Neutrophil (primary cell): ENCODE results near the gene PLEK2.

Experiments
- H3K27ac ChIP-seq: fragments of 200-600 bp; sonication (generic); 2 replicates; pipeline ENCODE4 v1.5.1; 2016; ENCODE audit warnings: mild to moderate bottlenecking, moderate library complexity
- H3K27me3 ChIP-seq: fragments of 200-600 bp; sonication (generic); 2 replicates; pipeline ENCODE4 v1.6.0; 2016; ENCODE audit warnings: mild to moderate bottlenecking
- H3K36me3 ChIP-seq: fragments of 200-600 bp; sonication (generic); 2 replicates; pipeline ENCODE4 v1.5.1; 2017
- H3K4me1 ChIP-seq, 2 experiments: fragments of 200-600 bp in 1 of 2; sonication (generic) in 1 of 2; 1 replicate in 1 of 2; 2 replicates in 1 of 2; pipeline versions ENCODE4 v1.5.1 to v1.6.1; 2013 to 2016; ENCODE audit warnings: low read depth in 1 of 2, low read length in 1 of 2, mild to moderate bottlenecking in 1 of 2, moderate library complexity in 1 of 2; ENCODE audit not compliant: control insufficient read depth in 1 of 2, insufficient read depth in 1 of 2
- H3K4me3 ChIP-seq, 2 experiments: fragments of 200-600 bp in 1 of 2; sonication (generic) in 1 of 2; 1 replicate in 1 of 2; 2 replicates in 1 of 2; pipeline ENCODE4 v1.5.1; 2013 to 2016; ENCODE audit warnings: low read depth in 1 of 2, low read length in 1 of 2, mild to moderate bottlenecking in 1 of 2, moderate library complexity in 1 of 2
- H3K9me3 ChIP-seq: fragments of 200-600 bp; sonication (generic); 2 replicates; pipeline ENCODE4 v1.5.1; 2016
- TF ChIP-seq, protein P1 (sequence below): fragments of 200-600 bp; sonication (generic); IDR thresholded peaks from 2 replicates; pipeline ENCODE4 v1.5.1; 2016; ENCODE audit warnings: antibody characterized with exemption

PLEK2 gene

GRCh38 chr14:67365476-67365875 is 46.5 kb downstream of the PLEK2 start:
- no peak overlapping the region for H3K4me3 ChIP-seq
- no peaks in the 10 kb centered on the region for H3K27me3 ChIP-seq
- H3K27ac ChIP-seq, result no peak overlapping the region
- no peaks in the 10 kb centered on the region for H3K9me3 ChIP-seq
- TF ChIP-seq, protein P1, sequence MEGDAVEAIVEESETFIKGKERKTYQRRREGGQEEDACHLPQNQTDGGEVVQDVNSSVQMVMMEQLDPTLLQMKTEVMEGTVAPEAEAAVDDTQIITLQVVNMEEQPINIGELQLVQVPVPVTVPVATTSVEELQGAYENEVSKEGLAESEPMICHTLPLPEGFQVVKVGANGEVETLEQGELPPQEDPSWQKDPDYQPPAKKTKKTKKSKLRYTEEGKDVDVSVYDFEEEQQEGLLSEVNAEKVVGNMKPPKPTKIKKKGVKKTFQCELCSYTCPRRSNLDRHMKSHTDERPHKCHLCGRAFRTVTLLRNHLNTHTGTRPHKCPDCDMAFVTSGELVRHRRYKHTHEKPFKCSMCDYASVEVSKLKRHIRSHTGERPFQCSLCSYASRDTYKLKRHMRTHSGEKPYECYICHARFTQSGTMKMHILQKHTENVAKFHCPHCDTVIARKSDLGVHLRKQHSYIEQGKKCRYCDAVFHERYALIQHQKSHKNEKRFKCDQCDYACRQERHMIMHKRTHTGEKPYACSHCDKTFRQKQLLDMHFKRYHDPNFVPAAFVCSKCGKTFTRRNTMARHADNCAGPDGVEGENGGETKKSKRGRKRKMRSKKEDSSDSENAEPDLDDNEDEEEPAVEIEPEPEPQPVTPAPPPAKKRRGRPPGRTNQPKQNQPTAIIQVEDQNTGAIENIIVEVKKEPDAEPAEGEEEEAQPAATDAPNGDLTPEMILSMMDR, result no peak
- H3K4me1 ChIP-seq, result peaks cover 10% of the 10 kb centered on the region in 2 experiments
- H3K36me3 ChIP-seq, result peaks cover 54% of the 10 kb centered on the region

DNA sequence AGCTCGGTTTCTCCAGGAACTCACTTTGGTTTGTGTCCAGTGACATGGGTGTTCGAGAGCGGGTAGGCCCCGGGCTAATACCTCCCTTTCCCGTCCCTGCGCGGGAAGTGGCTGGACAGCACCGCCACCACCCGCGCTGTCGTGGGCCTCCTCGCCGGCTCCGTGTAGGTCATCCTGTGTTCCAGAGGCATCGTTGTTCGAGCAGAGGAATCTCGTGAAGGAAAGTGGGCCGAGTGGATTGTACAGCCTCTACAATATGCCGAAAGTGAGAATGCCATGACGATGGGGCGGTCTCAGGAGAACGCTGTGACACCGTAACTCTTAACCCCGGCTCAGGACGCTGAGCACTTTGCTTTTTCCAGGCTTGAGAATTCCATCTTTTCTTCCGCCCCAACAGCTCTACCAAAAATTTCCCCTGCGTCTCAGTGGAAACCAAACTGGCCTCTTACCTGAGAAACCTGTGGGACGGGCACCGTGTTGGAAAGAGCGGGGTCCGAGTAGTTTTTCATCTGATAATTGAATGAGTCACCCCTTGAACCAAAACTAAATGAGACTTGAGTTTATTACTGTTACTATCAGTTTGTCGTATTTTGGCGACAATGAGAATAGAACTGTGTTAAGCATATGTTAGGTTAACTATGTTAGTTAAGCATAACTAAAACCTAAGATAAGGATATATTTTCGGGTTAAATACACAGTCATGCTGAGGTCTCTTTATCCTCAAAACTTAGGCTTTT is 51.3 kb downstream of the PLEK2 start:
- TF ChIP-seq, protein P1, result no peak
- Histone ChIP-seq H3K36me3 (peaks cover 7% of the 10 kb centered on the region), H3K4me3 (peak overlapping the region; percentile 81 to 84), H3K27ac (peak overlapping the region; percentile 96), H3K27me3 (no peaks in the 10 kb centered on the region), H3K4me1 (peaks cover 24 to 29% of the 10 kb centered on the region in 2 experiments), H3K9me3 (no peaks in the 10 kb centered on the region)

- H3K27ac ChIP-seq, result peak within 1 kb of the TSS; percentile 96
- H3K9me3 ChIP-seq, result no peaks in the 10 kb centered on the region
- TF ChIP-seq, protein P1, result peak; percentile 86
- H3K27me3 ChIP-seq, result no peaks in the 10 kb centered on the region
- H3K4me1 ChIP-seq, result peaks cover 24 to 29% of the 10 kb centered on the region in 2 experiments
- H3K36me3 ChIP-seq, result peaks cover under 1% of the 10 kb centered on the region
- peak within 1 kb of the TSS; percentile 81 to 84 for H3K4me3 ChIP-seq
Measured at GRCh38 chr14:67359775-67360469, 52.0 kb downstream of the PLEK2 start, which contains the start of the genes ATP6V1D and EIF2S1. Gene ATP6V1D (minus strand): TSS chr14:67359804. CDS start chr14:67359698, 106 bp downstream. Gene EIF2S1 (plus strand): TSS chr14:67360328. CDS start chr14:67364768, 4,440 bp downstream.

- H3K36me3 ChIP-seq, result no peaks in the 10 kb centered on the region
Measured at GRCh38 chr14:67358924-67359774, 52.8 kb downstream of the PLEK2 start.

GRCh38 chr14:67357969-67358354 is 54.0 kb downstream of the PLEK2 start:
- Histone ChIP-seq H3K4me3 (no peak overlapping the region), H3K27ac (no peak overlapping the region), H3K4me1 (peaks cover 24 to 29% of the 10 kb centered on the region in 2 experiments), H3K36me3 (peaks cover 4% of the 10 kb centered on the region), H3K27me3 (no peaks in the 10 kb centered on the region), H3K9me3 (no peaks in the 10 kb centered on the region)
- TF ChIP-seq, protein P1, result no peak

More at GRCh38 chr14:67358924-67359774, 52.8 kb downstream of the PLEK2 start:
- TF ChIP-seq, protein P1, result no peak
- Histone ChIP-seq H3K27ac (peak overlapping the region; percentile 96), H3K9me3 (no peaks in the 10 kb centered on the region), H3K4me3 (peak overlapping the region; percentile 81 to 84), H3K4me1 (peaks cover 24 to 29% of the 10 kb centered on the region in 2 experiments), H3K27me3 (no peaks in the 10 kb centered on the region)
